HG03103 (cell line): Measurements from ENCODE around the gene TRIM60.
"Not testable (repeated sequence)": the region's sequence is repeated elsewhere in the genome, so short reads cannot be mapped to it uniquely, and the experiment has no call there.

Experiments used
- ATAC-seq: cut with Tn5 transposase; IDR thresholded peaks from one replicate; pipeline ENCODE4 v1.9.1; 2021; ENCODE audit warnings: low read depth; ENCODE audit not compliant: unreplicated experiment

The TRIM60 gene

GRCh38 chr4:165052627-165053026 is 20.8 kb downstream of the TRIM60 start:
- ATAC-seq = no peak

GRCh38 chr4:165053645-165054044 is 21.8 kb downstream of the TRIM60 start, which contains the start of gene TRIM75:
TRIM75 (plus strand) TSS chr4:165053866; CDS start chr4:165059148, 5,282 bp downstream.
- no peak for ATAC-seq

- ATAC-seq = no peak
Observed at GRCh38 chr4:165055601-165056000, 23.8 kb downstream of the TRIM60 start.

GRCh38 chr4:165058666-165059065 is 26.9 kb downstream of the TRIM60 start:
- ATAC-seq = no peak

GRCh38 chr4:165059386-165059785 is 27.6 kb downstream of the TRIM60 start:
- no peak for ATAC-seq

GRCh38 chr4:165060938-165061337 is 29.1 kb downstream of the TRIM60 start:
- no peak for ATAC-seq

- ATAC-seq = no peak
Observed at GRCh38 chr4:165070560-165070959, 38.8 kb downstream of the TRIM60 start.

- not testable (repeated sequence) for ATAC-seq
Observed at GRCh38 chr4:165073346-165073745, 41.5 kb downstream of the TRIM60 start.

- ATAC-seq = no peak
Observed at GRCh38 chr4:165077034-165077578, 45.3 kb downstream of the TRIM60 start.

GRCh38 chr4:165079476-165079875 is 47.7 kb downstream of the TRIM60 start:
- no peak for ATAC-seq

- ATAC-seq = not testable (repeated sequence)
Observed at GRCh38 chr4:165084787-165085186, 53.0 kb downstream of the TRIM60 start.

GRCh38 chr4:165085946-165086345 is 54.1 kb downstream of the TRIM60 start:
- ATAC-seq = no peak

GRCh38 chr4:165088366-165088765 is 56.6 kb downstream of the TRIM60 start:
- no peak for ATAC-seq
